K562 (cell line): ENCODE results near the gene LOXHD1.

Experiments
- CEBPB ChIP-seq: fragments of 450-650 bp; IDR thresholded peaks from 2 replicates; pipeline ENCODE4 v1.6.1; 2016; ENCODE audit warnings: missing genetic modification characterization, missing compliant biosample characterization
- CTCF ChIP-seq, 3 experiments: IDR thresholded peaks in 2 of 3; conservative IDR thresholded peaks in 1 of 3; 2 replicates each; pipeline ENCODE4 v1.5.1; 2011 to 2012; ENCODE audit warnings: low read length in 3 of 3, mild to moderate bottlenecking in 3 of 3, control low read depth in 2 of 3, improper control_type of control experiment in 1 of 3, inconsistent platforms in 1 of 3, low read depth in 1 of 3, mixed read lengths in 1 of 3, moderate library complexity in 1 of 3; ENCODE audit not compliant: insufficient read depth in 2 of 3
- MXI1 ChIP-seq: IDR thresholded peaks from 2 replicates; pipeline ENCODE4 v1.6.1; 2011; ENCODE audit warnings: low read depth, mild to moderate bottlenecking, improper control_type of control experiment, low read length
- MYNN ChIP-seq, 2 experiments: sonication (generic); formaldehyde crosslinking in 1 of 2; IDR thresholded peaks; 2 replicates each; pipeline versions ENCODE4 v1.5.0 to v1.6.1; 2016 to 2020; ENCODE audit warnings: antibody characterized with exemption in 1 of 2, missing genetic modification reagents in 1 of 2
- NCOA1 ChIP-seq: fragments of 450-650 bp; IDR thresholded peaks from 2 replicates; pipeline ENCODE4 v1.6.1; 2016; ENCODE audit warnings: low read depth
- NFE2 ChIP-seq: IDR thresholded peaks from 2 replicates; pipeline ENCODE4 v1.6.1; 2014; ENCODE audit warnings: antibody characterized with exemption, low read depth
- RAD21 ChIP-seq, 2 experiments: fragments of 250-450 bp in 1 of 2; fragments of 450-650 bp in 1 of 2; sonication (Bioruptor Pico) in 1 of 2; formaldehyde crosslinking in 1 of 2; IDR thresholded peaks in 1 of 2; conservative IDR thresholded peaks in 1 of 2; 2 replicates each; pipeline versions ENCODE4 v1.4.0 to v1.8.0; 2020 to 2022; ENCODE audit warnings: mild to moderate bottlenecking in 2 of 2, moderate library complexity in 1 of 2
- RBM17 ChIP-seq: fragments of 200-400 bp; formaldehyde crosslinking; IDR thresholded peaks from 2 replicates; pipeline ENCODE4 v1.6.1; 2017; ENCODE audit warnings: low read depth, mild to moderate bottlenecking, low read length, borderline replicate concordance
- RFX5 ChIP-seq: IDR thresholded peaks from 2 replicates; pipeline ENCODE4 v1.6.1; 2011; ENCODE audit warnings: low read depth, mild to moderate bottlenecking, improper control_type of control experiment, low read length
- SPI1 ChIP-seq: IDR thresholded peaks from 2 replicates; pipeline ENCODE4 v1.6.1; 2011; ENCODE audit warnings: low read depth, low read length, control low read depth, borderline replicate concordance
- ZBED1 ChIP-seq: IDR thresholded peaks from 2 replicates; pipeline ENCODE4 v1.6.1; 2014
- ZC3H4 ChIP-seq: sonication (generic); formaldehyde crosslinking; IDR thresholded peaks from 2 replicates; pipeline ENCODE4 v1.9.0; 2021; ENCODE audit warnings: missing genetic modification reagents, borderline replicate concordance
- ZNF561 ChIP-seq: fragments of 450-650 bp; formaldehyde crosslinking; conservative IDR thresholded peaks from 2 replicates; pipeline ENCODE4 v1.4.0; 2020; ENCODE audit warnings: mild to moderate bottlenecking, moderate library complexity

GRCh38 chr18:46693996-46694395, 37.0 kb upstream of the LOXHD1 start:
- TF ChIP-seq CTCF (IDR thresholded peaks at IDR 0.05 in 2 of 3, conservative IDR thresholded peaks at IDR 0.05 in 1 of 3; ENCODE audit: insufficient read depth in 2 of 3, low read depth in 1 of 3, low read length in 3 of 3) (no peak), ZNF561 (no peak), MXI1 (no peak), ZC3H4 (no peak), RBM17 (no peak), CEBPB (no peak), NCOA1 (no peak), ZBED1 (no peak), NFE2 (no peak), SPI1 (no peak), MYNN (IDR thresholded peaks at IDR 0.05) (no peak), MYNN (CRISPR knock-in tag; IDR thresholded peaks at IDR 0.05) (no peak), RFX5 (no peak), RAD21 (CRISPR knock-in tag; conservative IDR thresholded peaks at IDR 0.05 in 1 of 2, IDR thresholded peaks at IDR 0.05 in 1 of 2) (no peak)
